HCT116 (cell line): ENCODE data around the gene SHROOM1. TPM values are rescaled to one million over a fixed set of nuclear protein-coding genes. Genes with fewer than 3 reads are reported as not detected.

Experiments
- ATAC-seq: fragments of 200-7000 bp; cut with Tn5 transposase; 2 replicates; pipeline ENCODE4 v1.9.1; 2020; ENCODE audit warnings: mild to moderate bottlenecking, moderate library complexity
- BruUV-seq: library from RNA; stranded (reverse); fragments of 400-500 nt; replicated peaks from 2 replicates; lab custom pipeline; 2021; lab: Mats Ljungman, UMichigan
- CTCF ChIA-PET: fragments of 300-600 bp; sonication (Branson Sonifier 250); formaldehyde crosslinking; loops from one replicate; lab custom pipeline; 2021; ENCODE audit warnings: antibody characterized with exemption; lab: Charles Lee
- POLR2A ChIA-PET: fragments of 300-600, 350-600 bp; sonication (Branson Sonifier 250); formaldehyde crosslinking; loops from one replicate; lab custom pipeline; 2021; ENCODE audit warnings: antibody characterized with exemption; lab: Charles Lee
- RAD21 ChIA-PET, 2 experiments: fragments of 300-600 bp; sonication (Branson Sonifier 250); formaldehyde crosslinking; loops; one replicate each; lab custom pipeline; 2023; ENCODE audit warnings: low total read pairs in 2 of 2; ENCODE audit not compliant: uncharacterized antibody in 2 of 2, unreplicated experiment in 2 of 2, low non-redundant PET in 1 of 2; lab: Charles Lee
- DNase-seq: peaks from one replicate; pipeline ENCODE4 v3.0.0-alpha.2; 2010; ENCODE audit warnings: low read depth, low spot score
- H2AFZ ChIP-seq: fragments of 200-600 bp; shearing (Covaris generic), sonication (generic); 2 replicates; pipeline ENCODE4 v1.6.1; 2017; ENCODE audit warnings: low read depth, mixed run types, mixed read lengths, antibody characterized with exemption, low read length; ENCODE audit not compliant: poor library complexity, severe bottlenecking
- H3K27ac ChIP-seq: 2 replicates; pipeline ENCODE4 v1.5.1; 2012; ENCODE audit warnings: low read depth, low read length
- H3K27me3 ChIP-seq: fragments of 200-600 bp; sonication (generic); 2 replicates; pipeline ENCODE4 v1.6.1; 2016; ENCODE audit warnings: mixed run types, low read length, mixed read lengths; ENCODE audit not compliant: insufficient read depth
- H3K36me3 ChIP-seq, 2 experiments: fragments of 200-500 bp in 1 of 2; fragments of 200-600 bp in 1 of 2; sonication (Bioruptor generic) in 1 of 2; sonication (generic) in 1 of 2; 2 replicates each; pipeline versions ENCODE4 v1.5.1 to v1.6.1; 2014 to 2016; ENCODE audit warnings: low read length in 2 of 2, inconsistent platforms in 1 of 2, mixed read lengths in 1 of 2, mixed run types in 1 of 2; ENCODE audit not compliant: insufficient read depth in 2 of 2, control insufficient read depth in 1 of 2
- H3K4me1 ChIP-seq, 2 experiments: fragments of 200-600 bp in 1 of 2; sonication (generic) in 1 of 2; 2 replicates each; pipeline versions ENCODE4 v1.5.1 to v1.6.1; 2012 to 2017; ENCODE audit warnings: low read length in 2 of 2, inconsistent platforms in 1 of 2, mild to moderate bottlenecking in 1 of 2, mixed read lengths in 1 of 2, mixed run types in 1 of 2, moderate library complexity in 1 of 2; ENCODE audit not compliant: insufficient read depth in 2 of 2, control insufficient read depth in 1 of 2
- H3K4me2 ChIP-seq: fragments of 200-600 bp; sonication (generic); 2 replicates; pipeline ENCODE4 v1.6.1; 2017; ENCODE audit warnings: mixed run types, low read length, mixed read lengths
- H3K4me3 ChIP-seq, 2 experiments: fragments of 200-600 bp in 1 of 2; sonication (generic) in 1 of 2; replicated peaks in 1 of 2; 2 replicates each; pipeline ENCODE4 v1.5.1; 2011 to 2016; ENCODE audit warnings: low read length in 2 of 2, control low read depth in 1 of 2, low read depth in 1 of 2, mild to moderate bottlenecking in 1 of 2, mixed read lengths in 1 of 2, mixed run types in 1 of 2
- H3K79me2 ChIP-seq: fragments of 200-600 bp; sonication (generic); 2 replicates; pipeline ENCODE4 v1.6.1; 2017; ENCODE audit warnings: mild to moderate bottlenecking, mixed run types, low read length, moderate library complexity, mixed read lengths; ENCODE audit not compliant: insufficient read depth
- H3K9ac ChIP-seq: fragments of 200-600 bp; sonication (generic); 2 replicates; pipeline ENCODE4 v1.6.1; 2016; ENCODE audit warnings: low read length, mixed read lengths
- H3K9me2 ChIP-seq: fragments of 200-600 bp; sonication (generic), shearing (Covaris generic); 2 replicates; pipeline ENCODE4 v1.6.1; 2017; ENCODE audit warnings: mixed run types, mild to moderate bottlenecking, moderate library complexity; ENCODE audit not compliant: insufficient read depth
- H3K9me3 ChIP-seq, 2 experiments: fragments of 200-500 bp in 1 of 2; fragments of 200-600 bp in 1 of 2; sonication (Bioruptor generic) in 1 of 2; sonication (generic) in 1 of 2; 2 replicates each; pipeline ENCODE4 v1.6.1; 2014 to 2017; ENCODE audit warnings: low read length in 2 of 2, mixed read lengths in 2 of 2, inconsistent platforms in 1 of 2, low read depth in 1 of 2, mild to moderate bottlenecking in 1 of 2, mixed run types in 1 of 2, moderate library complexity in 1 of 2; ENCODE audit not compliant: control insufficient read depth in 1 of 2, insufficient read depth in 1 of 2
- H4K20me1 ChIP-seq: fragments of 200-600 bp; sonication (generic), shearing (Covaris generic); 2 replicates; pipeline ENCODE4 v1.6.1; 2017; ENCODE audit warnings: mixed run types, mild to moderate bottlenecking, moderate library complexity; ENCODE audit not compliant: insufficient read depth
- CBX3 ChIP-seq: IDR thresholded peaks from 2 replicates; pipeline ENCODE4 v1.6.1; 2012; ENCODE audit warnings: low read depth
- EGR1 ChIP-seq: IDR thresholded peaks from 2 replicates; pipeline ENCODE4 v1.6.1; 2012; ENCODE audit warnings: low read depth
- ELF1 ChIP-seq: IDR thresholded peaks from 2 replicates; pipeline ENCODE4 v1.6.1; 2012; ENCODE audit warnings: low read depth, borderline replicate concordance
- FOSL1 ChIP-seq: IDR thresholded peaks from 2 replicates; pipeline ENCODE4 v1.6.1; 2012; ENCODE audit warnings: low read depth
- JUND ChIP-seq: IDR thresholded peaks from 2 replicates; pipeline ENCODE4 v1.6.1; 2012
- MAX ChIP-seq: IDR thresholded peaks from 2 replicates; pipeline ENCODE4 v1.6.1; 2012
- POLR2A ChIP-seq: IDR thresholded peaks from 2 replicates; pipeline ENCODE4 v1.7.0; 2011; ENCODE audit warnings: borderline replicate concordance; ENCODE audit not compliant: insufficient read depth, insufficient read length; ENCODE audit errors: extremely low read depth
- POLR2AphosphoS5 ChIP-seq: IDR thresholded peaks from 2 replicates; pipeline ENCODE4 v1.6.1; 2011; ENCODE audit warnings: mild to moderate bottlenecking, low read depth, low read length, moderate library complexity
- RAD21 ChIP-seq: IDR thresholded peaks from 2 replicates; pipeline ENCODE4 v1.6.1; 2012; ENCODE audit warnings: low read depth, mild to moderate bottlenecking
- REST ChIP-seq: IDR thresholded peaks from 2 replicates; pipeline ENCODE4 v1.6.1; 2012; ENCODE audit warnings: low read depth
- SIN3A ChIP-seq: IDR thresholded peaks from 2 replicates; pipeline ENCODE4 v1.6.1; 2012; ENCODE audit warnings: low read depth
- SP1 ChIP-seq: IDR thresholded peaks from 2 replicates; pipeline ENCODE4 v1.6.1; 2012; ENCODE audit warnings: low read depth
- TCF7L2 ChIP-seq: IDR thresholded peaks from 2 replicates; pipeline ENCODE4 v1.7.0; 2011; ENCODE audit warnings: borderline replicate concordance, inconsistent platforms; ENCODE audit not compliant: insufficient read depth, insufficient read length; ENCODE audit errors: extremely low read depth
- YY1 ChIP-seq: IDR thresholded peaks from 2 replicates; pipeline ENCODE4 v1.6.1; 2011; ENCODE audit warnings: low read length, low read depth, moderate library complexity, mild to moderate bottlenecking; ENCODE audit not compliant: insufficient replicate concordance; ENCODE audit errors: extremely low read depth
- ZBTB33 ChIP-seq: IDR thresholded peaks from 2 replicates; pipeline ENCODE4 v1.6.1; 2011; ENCODE audit warnings: mild to moderate bottlenecking, low read length, moderate library complexity; ENCODE audit not compliant: insufficient replicate concordance; ENCODE audit errors: extremely low read depth
- ZFX ChIP-seq: fragments of 450-650 bp; IDR thresholded peaks from 2 replicates; pipeline ENCODE4 v1.6.1; 2017
- intact Hi-C: fragments of 100-400 bp; cut with micrococcal nuclease; formaldehyde crosslinking; loops from 2 replicates; pipeline ENCODE4 v1.10.0; 2022
- total RNA-seq: library from RNA; stranded (reverse); gene quantifications from one replicate; pipeline ENCODE4 v1.2.1, GENCODE V29; 2021; ENCODE audit not compliant: unreplicated experiment

SHROOM1 gene
- total RNA-seq, 1 experiment from 2014 or later: 9.5 TPM

- DNase-seq (no peak), ATAC-seq (no peak)
- no peaks in the 10 kb centered on the region for H4K20me1 ChIP-seq
- POLR2A ChIA-PET: no interaction called here
- intact Hi-C loops: no loop called here
- TF ChIP-seq ELF1 (no peak), JUND (no peak), POLR2AphosphoS5 (no peak), RAD21 (no peak), ZBTB33 (no peak), CBX3 (no peak), FOSL1 (no peak), TCF7L2 (no peak), EGR1 (no peak), SIN3A (no peak), SP1 (no peak), YY1 (no peak), POLR2A (no peak), REST (no peak), ZFX (no peak), MAX (no peak)
- TF ChIP-seq, all 23 proteins: peak for 0
- Histone ChIP-seq H2AFZ (no peak overlapping the region), H3K9me3 (no peaks in the 10 kb centered on the region), H3K79me2 (peaks cover 22% of the 10 kb centered on the region), H3K4me1 (peaks cover 12 to 20% of the 10 kb centered on the region in 2 experiments), H3K9me2 (no peaks in the 10 kb centered on the region), H3K36me3 (no peaks in the 10 kb centered on the region), H3K4me3 (no peak overlapping the region), H3K9ac (no peak overlapping the region), H3K27me3 (no peaks in the 10 kb centered on the region), H3K4me2 (no peak overlapping the region), H3K27ac (no peak overlapping the region)
- ChIA-PET RAD21 (no interaction called here), CTCF (no interaction called here)
- no TSS peak for BruUV-seq
These were observed 58.0 kb downstream of the SHROOM1 start for GRCh38 chr5:132772291-132773070.
